Activated CD4-positive, alpha-beta T cell treated with anti-CD3 and anti-CD28 coated beads, Interleukin-2, amount 10 ng/mL, durations not matched to agents 7 days and 5 days (primary cell): ENCODE measurements around the gene RGMA. TPM values are rescaled to one million over a fixed set of nuclear protein-coding genes. Genes with fewer than 3 reads are reported as not detected.

ENCODE experiments used
- CTCF ChIA-PET: fragments of 350-600 bp; sonication (Branson Sonifier 250); formaldehyde crosslinking; loops from one replicate; lab custom pipeline; 2021; ENCODE audit warnings: antibody characterized with exemption; lab: Charles Lee
- POLR2A ChIA-PET: fragments of 350-600 bp; sonication (Branson Sonifier 250); formaldehyde crosslinking; loops from one replicate; lab custom pipeline; 2021; ENCODE audit warnings: antibody characterized with exemption; lab: Charles Lee
- DNase-seq: peaks from one replicate; pipeline ENCODE4 v3.0.0-alpha.2; 2020
- H3K27ac Mint-ChIP-seq: one replicate; pipeline ENCODE4 v1.8.0; 2021; ENCODE audit warnings: mild to moderate bottlenecking, moderate library complexity, mixed read lengths
- H3K27me3 Mint-ChIP-seq: one replicate; pipeline ENCODE4 v1.8.0; 2021; ENCODE audit warnings: mixed read lengths
- H3K36me3 Mint-ChIP-seq: one replicate; pipeline ENCODE4 v1.8.0; 2021; ENCODE audit warnings: low read depth, mixed read lengths
- H3K4me1 Mint-ChIP-seq: one replicate; pipeline ENCODE4 v1.8.0; 2021; ENCODE audit warnings: mixed read lengths
- H3K4me3 Mint-ChIP-seq: one replicate; pipeline ENCODE4 v1.8.0; 2021; ENCODE audit warnings: mild to moderate bottlenecking, moderate library complexity, mixed read lengths
- H3K9me3 Mint-ChIP-seq: one replicate; pipeline ENCODE4 v1.8.0; 2021; ENCODE audit warnings: mixed read lengths
- total RNA-seq, 2 experiments: library from RNA; stranded (reverse); gene quantifications; one replicate each; pipeline ENCODE4 v1.2.3, GENCODE V29; 2021

Gene RGMA
- total RNA-seq, 2 experiments from 2014 or later = 0.15 to 0.25 TPM

- Mint-ChIP-seq H3K9me3 (no peaks in the 10 kb centered on the region), H3K36me3 (no peaks in the 10 kb centered on the region), H3K27me3 (peaks cover 8% of the 10 kb centered on the region), H3K4me3 (no peak overlapping the region), H3K4me1 (peaks cover 2% of the 10 kb centered on the region), H3K27ac (no peak overlapping the region)
- POLR2A ChIA-PET = no interaction called here
- CTCF ChIA-PET = interaction anchor here (0.6 kb wide), 1 partner anchor 1880 kb away, joined by 3 read pairs; no protein-coding TSS in a partner anchor
- DNase-seq = no peak
Measured at GRCh38 chr15:93059442-93059841, 29.6 kb downstream of the RGMA start.

- H3K4me3 Mint-ChIP-seq = no peak overlapping the region
Measured at GRCh38 chr15:93058904-93059427, 30.0 kb downstream of the RGMA start.

GRCh38 chr15:93058128-93058527 lies 30.9 kb downstream of the RGMA start:
- Mint-ChIP-seq H3K36me3 (no peaks in the 10 kb centered on the region), H3K9me3 (no peaks in the 10 kb centered on the region), H3K27ac (no peak overlapping the region), H3K4me1 (peaks cover 2% of the 10 kb centered on the region), H3K4me3 (no peak overlapping the region), H3K27me3 (peaks cover 4% of the 10 kb centered on the region)
- ChIA-PET CTCF (interaction anchor here (1.1 to 1.5 kb wide), 2 partner anchors 19 to 1062 kb away, joined by 3 read pairs; no protein-coding TSS in a partner anchor), POLR2A (no interaction called here)
- DNase-seq = no peak

More at GRCh38 chr15:93058904-93059427, 30.0 kb downstream of the RGMA start:
- Mint-ChIP-seq H3K36me3 (no peaks in the 10 kb centered on the region), H3K9me3 (no peaks in the 10 kb centered on the region), H3K27me3 (peaks cover 4% of the 10 kb centered on the region), H3K27ac (no peak overlapping the region), H3K4me1 (peaks cover 2% of the 10 kb centered on the region)
- ChIA-PET POLR2A (no interaction called here), CTCF (interaction anchor here (1.1 to 1.5 kb wide), 2 partner anchors 20 to 1061 kb away, joined by 3 read pairs; no protein-coding TSS in a partner anchor)
- DNase-seq = no peak

- H3K27ac Mint-ChIP-seq = no peak overlapping the region
- no peak overlapping the region for H3K4me3 Mint-ChIP-seq
- H3K27me3 Mint-ChIP-seq = peaks cover 2% of the 10 kb centered on the region
- H3K4me1 Mint-ChIP-seq = peaks cover 2% of the 10 kb centered on the region
- no peaks in the 10 kb centered on the region for H3K36me3 Mint-ChIP-seq
- CTCF ChIA-PET = interaction anchor here (1.5 kb wide), 1 partner anchor 19 kb away, joined by 3 read pairs; no protein-coding TSS in a partner anchor
- no peaks in the 10 kb centered on the region for H3K9me3 Mint-ChIP-seq
- no peak for DNase-seq
- POLR2A ChIA-PET = no interaction called here
Measured at GRCh38 chr15:93057618-93058017, 31.4 kb downstream of the RGMA start.

GRCh38 chr15:93056836-93057235 lies 32.2 kb downstream of the RGMA start:
- CTCF ChIA-PET = interaction anchor here (2.0 kb wide), 1 partner anchor 20 kb away, joined by 4 read pairs; no protein-coding TSS in a partner anchor

GRCh38 chr15:93055211-93055610 lies 33.8 kb downstream of the RGMA start:
- Mint-ChIP-seq H3K27me3 (no peaks in the 10 kb centered on the region), H3K36me3 (no peaks in the 10 kb centered on the region)
- CTCF ChIA-PET = interaction anchor here (1.2 to 2.0 kb wide), 2 partner anchors 18 to 1065 kb away, joined by 3 to 4 read pairs; no protein-coding TSS in a partner anchor

More at GRCh38 chr15:93056836-93057235, 32.2 kb downstream of the RGMA start:
- Mint-ChIP-seq H3K36me3 (no peaks in the 10 kb centered on the region), H3K9me3 (no peaks in the 10 kb centered on the region), H3K27me3 (no peaks in the 10 kb centered on the region), H3K27ac (no peak overlapping the region), H3K4me1 (no peaks in the 10 kb centered on the region), H3K4me3 (no peak overlapping the region)
- POLR2A ChIA-PET = no interaction called here
- DNase-seq = no peak

GRCh38 chr15:93052090-93052879 lies 36.7 kb downstream of the RGMA start:
- Mint-ChIP-seq H3K4me1 (peaks cover 18% of the 10 kb centered on the region), H3K36me3 (no peaks in the 10 kb centered on the region), H3K4me3 (no peak overlapping the region), H3K27me3 (no peaks in the 10 kb centered on the region), H3K27ac (no peak overlapping the region), H3K9me3 (no peaks in the 10 kb centered on the region)
- ChIA-PET POLR2A (no interaction called here), CTCF (interaction anchor here (1.4 kb wide), 2 partner anchors 20 to 23 kb away, joined by 3 to 4 read pairs; no protein-coding TSS in a partner anchor)
- DNase-seq = no peak

More at GRCh38 chr15:93055211-93055610, 33.8 kb downstream of the RGMA start:
- Mint-ChIP-seq H3K4me3 (no peak overlapping the region), H3K4me1 (no peaks in the 10 kb centered on the region), H3K27ac (no peak overlapping the region), H3K9me3 (no peaks in the 10 kb centered on the region)
- POLR2A ChIA-PET = no interaction called here
- DNase-seq = no peak

GRCh38 chr15:93051236-93052089 lies 37.5 kb downstream of the RGMA start:
- Mint-ChIP-seq H3K4me3 (no peak overlapping the region), H3K36me3 (no peaks in the 10 kb centered on the region), H3K27ac (no peak overlapping the region), H3K4me1 (peaks cover 21% of the 10 kb centered on the region), H3K9me3 (peaks cover 1% of the 10 kb centered on the region), H3K27me3 (no peaks in the 10 kb centered on the region)
- CTCF ChIA-PET = interaction anchor here (1.4 kb wide), 2 partner anchors 20 to 22 kb away, joined by 3 to 4 read pairs; no protein-coding TSS in a partner anchor
- POLR2A ChIA-PET = no interaction called here
- DNase-seq = no peak

- Mint-ChIP-seq H3K4me3 (no peak overlapping the region), H3K4me1 (peaks cover 22% of the 10 kb centered on the region), H3K9me3 (peaks cover 7% of the 10 kb centered on the region), H3K36me3 (no peaks in the 10 kb centered on the region), H3K27ac (peak overlapping the region; percentile 74), H3K27me3 (no peaks in the 10 kb centered on the region)
- CTCF ChIA-PET = interaction anchor here (1.0 to 1.4 kb wide), 2 partner anchors 20 to 22 kb away, joined by 3 to 4 read pairs; no protein-coding TSS in a partner anchor
- POLR2A ChIA-PET = no interaction called here
- no peak for DNase-seq
Measured at GRCh38 chr15:93050648-93051047, 38.4 kb downstream of the RGMA start.

GRCh38 chr15:93049914-93050578 lies 39.0 kb downstream of the RGMA start:
- Mint-ChIP-seq H3K36me3 (no peaks in the 10 kb centered on the region), H3K9me3 (peaks cover 7% of the 10 kb centered on the region), H3K27ac (no peak overlapping the region), H3K4me1 (peaks cover 22% of the 10 kb centered on the region), H3K4me3 (no peak overlapping the region), H3K27me3 (no peaks in the 10 kb centered on the region)
- no peak for DNase-seq
- ChIA-PET CTCF (interaction anchor here (1.0 kb wide), 1 partner anchor 20 kb away, joined by 4 read pairs; no protein-coding TSS in a partner anchor), POLR2A (no interaction called here)

- Mint-ChIP-seq H3K36me3 (no peaks in the 10 kb centered on the region), H3K27me3 (no peaks in the 10 kb centered on the region), H3K4me1 (peaks cover 22% of the 10 kb centered on the region), H3K27ac (no peak overlapping the region), H3K9me3 (peaks cover 7% of the 10 kb centered on the region), H3K4me3 (no peak overlapping the region)
- CTCF ChIA-PET = no interaction called here
- no peak for DNase-seq
- POLR2A ChIA-PET = no interaction called here
Measured at GRCh38 chr15:93049233-93049632, 39.8 kb downstream of the RGMA start.

GRCh38 chr15:93048759-93049161 lies 40.3 kb downstream of the RGMA start:
- H3K27ac Mint-ChIP-seq = no peak overlapping the region
- POLR2A ChIA-PET = no interaction called here
- H3K4me3 Mint-ChIP-seq = no peak overlapping the region
- H3K9me3 Mint-ChIP-seq = peaks cover 7% of the 10 kb centered on the region
- H3K36me3 Mint-ChIP-seq = no peaks in the 10 kb centered on the region
- CTCF ChIA-PET = no interaction called here
- no peak for DNase-seq
- no peaks in the 10 kb centered on the region for H3K27me3 Mint-ChIP-seq
- H3K4me1 Mint-ChIP-seq = peaks cover 22% of the 10 kb centered on the region
